Mesothelial cell of epicardium (in vitro differentiated cells): ENCODE measurements around the gene ATP6V0E2. TPM values are rescaled to one million over a fixed set of nuclear protein-coding genes. Genes with fewer than 3 reads are reported as not detected.

ENCODE experiments used
- DNase-seq, 2 experiments: peaks; one replicate each; pipeline ENCODE4 v3.0.0; 2021; ENCODE audit warnings: low spot score in 2 of 2; ENCODE audit not compliant: unreplicated experiment in 2 of 2
- H3K27ac Mint-ChIP-seq: 2 replicates; pipeline ENCODE4 v1.8.0; 2021; ENCODE audit warnings: mixed read lengths
- H3K27me3 Mint-ChIP-seq: 2 replicates; pipeline ENCODE4 v1.8.0; 2021; ENCODE audit warnings: low read depth, mixed read lengths
- H3K36me3 Mint-ChIP-seq: 2 replicates; pipeline ENCODE4 v1.8.0; 2021; ENCODE audit warnings: mixed read lengths
- H3K4me1 Mint-ChIP-seq: 2 replicates; pipeline ENCODE4 v1.8.0; 2021; ENCODE audit warnings: mixed read lengths
- H3K4me3 Mint-ChIP-seq: 2 replicates; pipeline ENCODE4 v1.8.0; 2021; ENCODE audit warnings: mild to moderate bottlenecking, moderate library complexity, mixed read lengths
- H3K9me3 Mint-ChIP-seq: 2 replicates; pipeline ENCODE4 v1.8.0; 2021; ENCODE audit warnings: mixed read lengths
- CTCF ChIP-seq: fragments of 200-600 bp; sonication (generic); IDR thresholded peaks from one replicate; pipeline ENCODE4 v1.5.0; 2021; ENCODE audit warnings: antibody characterized with exemption; ENCODE audit not compliant: unreplicated experiment
- total RNA-seq: library from RNA; stranded (reverse); gene quantifications from 3 replicates; pipeline ENCODE4 v1.2.1, GENCODE V29; 2021

ATP6V0E2 gene
- total RNA-seq, 1 donor from 2014 or later = 30.0 TPM

GRCh38 chr7:149861728-149862045, 12.1 kb upstream of the ATP6V0E2 start:
- Mint-ChIP-seq H3K4me3 (no peak overlapping the region), H3K4me1 (peaks cover 4% of the 10 kb centered on the region), H3K36me3 (peaks cover 17% of the 10 kb centered on the region), H3K9me3 (no peaks in the 10 kb centered on the region), H3K27ac (no peak overlapping the region), H3K27me3 (no peaks in the 10 kb centered on the region)
- TF ChIP-seq CTCF = no peak
- DNase-seq = no peak

- no peak overlapping the region for H3K4me3 Mint-ChIP-seq
- H3K36me3 Mint-ChIP-seq = peaks cover 17% of the 10 kb centered on the region
- H3K27ac Mint-ChIP-seq = no peak overlapping the region
- H3K27me3 Mint-ChIP-seq = no peaks in the 10 kb centered on the region
- TF ChIP-seq CTCF = no peak
- no peaks in the 10 kb centered on the region for H3K9me3 Mint-ChIP-seq
- H3K4me1 Mint-ChIP-seq = peaks cover 7% of the 10 kb centered on the region
- DNase-seq = no peak
These were observed 11.6 kb upstream of the ATP6V0E2 start for GRCh38 chr7:149862156-149862555.

GRCh38 chr7:149863500-149863899, 10.3 kb upstream of the ATP6V0E2 start:
- Mint-ChIP-seq H3K27ac (no peak overlapping the region), H3K27me3 (no peaks in the 10 kb centered on the region), H3K4me3 (no peak overlapping the region), H3K36me3 (peaks cover 17% of the 10 kb centered on the region), H3K9me3 (no peaks in the 10 kb centered on the region), H3K4me1 (peaks cover 9% of the 10 kb centered on the region)
- no peak for TF ChIP-seq CTCF
- no peak for DNase-seq

GRCh38 chr7:149864023-149864422, 9.7 kb upstream of the ATP6V0E2 start:
- no peak for DNase-seq
- Mint-ChIP-seq H3K9me3 (no peaks in the 10 kb centered on the region), H3K36me3 (peaks cover 17% of the 10 kb centered on the region), H3K4me1 (peaks cover 9% of the 10 kb centered on the region), H3K27ac (no peak overlapping the region), H3K4me3 (no peak overlapping the region), H3K27me3 (no peaks in the 10 kb centered on the region)
- TF ChIP-seq CTCF = no peak

GRCh38 chr7:149864751-149865150, 9.0 kb upstream of the ATP6V0E2 start:
- DNase-seq = no peak
- Mint-ChIP-seq H3K27ac (no peak overlapping the region), H3K27me3 (no peaks in the 10 kb centered on the region), H3K36me3 (peaks cover 17% of the 10 kb centered on the region), H3K9me3 (no peaks in the 10 kb centered on the region), H3K4me3 (no peak overlapping the region), H3K4me1 (peaks cover 9% of the 10 kb centered on the region)
- no peak for TF ChIP-seq CTCF

- no peak for TF ChIP-seq CTCF
- Mint-ChIP-seq H3K4me1 (peaks cover 9% of the 10 kb centered on the region), H3K4me3 (no peak overlapping the region), H3K27me3 (no peaks in the 10 kb centered on the region), H3K27ac (no peak overlapping the region), H3K9me3 (no peaks in the 10 kb centered on the region), H3K36me3 (peaks cover 11% of the 10 kb centered on the region)
- DNase-seq = no peak
These were observed 8.3 kb upstream of the ATP6V0E2 start for GRCh38 chr7:149865437-149865836.
